Right lobe of liver (tissue), 6 donors: Measurements from ENCODE around the gene FAS. TPM values are rescaled to one million over a fixed set of nuclear protein-coding genes. Genes with fewer than 3 reads are reported as not detected.

ENCODE experiments used
- ATAC-seq, 4 donors: fragments of 200-7000 bp; cut with Tn5 transposase; one replicate each; pipeline ENCODE4 v1.9.1; 2020; ENCODE audit warnings: mild to moderate bottlenecking in 4 of 4, moderate library complexity in 4 of 4
- DNase-seq, 3 donors: peaks; one replicate each; pipeline ENCODE4 v3.0.0-alpha.2; 2020
- H3K27ac ChIP-seq, 3 donors: fragments of 200-600 bp; one replicate each; pipeline ENCODE4 v1.8.0; 2022
- H3K27me3 ChIP-seq, 2 donors: fragments of 200-600 bp; one replicate each; pipeline ENCODE4 v1.8.0; 2022
- H3K36me3 ChIP-seq, 4 donors: fragments of 200-600 bp; sonication (generic) in 1 of 4; one replicate each; pipeline versions ENCODE4 v1.5.1 to v1.8.0; 2017 to 2022; ENCODE audit warnings: control low read depth in 1 of 4
- H3K4me1 ChIP-seq, 4 donors: fragments of 200-600 bp; sonication (generic) in 1 of 4; one replicate each; pipeline versions ENCODE4 v1.5.1 to v1.8.0; 2017 to 2022; ENCODE audit warnings: control low read depth in 1 of 4
- H3K4me3 ChIP-seq, 3 donors: fragments of 200-600 bp; one replicate each; pipeline ENCODE4 v1.8.0; 2022
- H3K9me3 ChIP-seq, 4 donors: fragments of 200-600 bp; sonication (generic) in 1 of 4; one replicate each; pipeline versions ENCODE4 v1.5.1 to v1.8.0; 2017 to 2022; ENCODE audit warnings: control low read depth in 1 of 4
- CTCF ChIP-seq, 4 donors: fragments of 200-600 bp in 3 of 4; fragments of 450-650 bp in 1 of 4; IDR thresholded peaks; one replicate each; pipeline versions ENCODE4 v1.5.1 to v1.8.0; 2016 to 2022; ENCODE audit warnings: antibody characterized with exemption in 4 of 4, mild to moderate bottlenecking in 2 of 4
- POLR2A ChIP-seq: fragments of 450-650 bp; IDR thresholded peaks from one replicate; pipeline ENCODE4 v1.6.1; 2017; ENCODE audit warnings: antibody characterized with exemption, mild to moderate bottlenecking
- WGBS: methylation state at CpG from one replicate; pipeline ENCODE4 v1.1.6; 2018; ENCODE audit warnings: low coverage, low lambda C conversion rate; ENCODE audit not compliant: insufficient coverage; ENCODE audit errors: missing lambda C conversion rate; 5-methylcytosine and 5-hydroxymethylcytosine counted together
- intact Hi-C, 2 donors: fragments of 100-400 bp; cut with DNase I; formaldehyde crosslinking; loops; one replicate each; pipeline versions ENCODE4 v1.11.2 to v1.14.1; 2022
- total RNA-seq, 6 experiments: library from RNA; depleted of rRNA in 2 of 6; stranded (reverse); fragments of >200 nt in 2 of 6; fragmentation: NEBNext Ultra II Directional in 3 of 6; extraction: Animal tissue kit (Norgen Biotek cat#: 25700) in 3 of 6; gene quantifications; one replicate each; pipeline versions ENCODE4 v1.1.0 to v1.2.4, GENCODE V29; 2016 to 2023
- donor health status: DM: no; HTN: yes; CAD: no.
- donor health status: DM: no; HTN: no; CAD: no.
- donor health status: DM: no; HTN: no; CAD: no.
- donor health status: DM: no; HTN: yes; CAD: no.
- donor health status: DM: no; HTN: yes; CAD: no.

Gene FAS
- total RNA-seq, 6 experiments from 2014 or later: 9.0 to 22.3 (median 18.9) TPM

- Histone ChIP-seq H3K27me3 (no peaks in the 10 kb centered on the region), H3K9me3 (no peaks in the 10 kb centered on the region), H3K36me3 (no peaks in the 10 kb centered on the region), H3K27ac (peak within 1 kb of the TSS; percentile 33 to 83 (median 82)), H3K4me3 (peak within 1 kb of the TSS; percentile 19 to 20 (median 20)), H3K4me1 (peaks cover 0 to 19% (median 5%) of the 10 kb centered on the region in 4 donors)
- ATAC-seq (peak in 3 of 4 donors; percentile 19 to 33 (median 27)), DNase-seq (no peak)
- TF ChIP-seq POLR2A: peak; percentile 24
- no peak for TF ChIP-seq CTCF (IDR thresholded peaks at IDR 0.05)
- intact Hi-C loops: no loop called here
- WGBS: 92% methylated on average over 6 of the region's 8 CpGs
Measured at GRCh38 chr10:88952647-88953111, 37.9 kb upstream of the FAS start, which contains the start of gene ACTA2. TSS of gene ACTA2 (minus strand) at chr10:88952773. CDS start at chr10:88948930, 3,843 bp downstream.

- Histone ChIP-seq H3K36me3 (no peaks in the 10 kb centered on the region), H3K27ac (no peak overlapping the region), H3K4me1 (peaks cover 0 to 16% (median 2%) of the 10 kb centered on the region in 4 donors), H3K4me3 (no peak overlapping the region), H3K27me3 (no peaks in the 10 kb centered on the region), H3K9me3 (no peaks in the 10 kb centered on the region)
- no peak for TF ChIP-seq POLR2A
- no peak for TF ChIP-seq CTCF (IDR thresholded peaks at IDR 0.05)
- DNase-seq: no peak
- intact Hi-C loops: no loop called here
- WGBS: 96% methylated on average over 3 of the region's 5 CpGs
- no peak for ATAC-seq
Measured at GRCh38 chr10:88953662-88954061, 36.9 kb upstream of the FAS start.

GRCh38 chr10:88954458-88955083, 36.0 kb upstream of the FAS start:
- TF ChIP-seq POLR2A: no peak
- TF ChIP-seq CTCF (IDR thresholded peaks at IDR 0.05): no peak
- Histone ChIP-seq H3K4me1 (peaks cover 0 to 7% (median 0%) of the 10 kb centered on the region in 4 donors), H3K9me3 (no peaks in the 10 kb centered on the region), H3K36me3 (no peaks in the 10 kb centered on the region), H3K27ac (no peak overlapping the region), H3K27me3 (no peaks in the 10 kb centered on the region), H3K4me3 (no peak overlapping the region)
- DNase-seq (no peak), ATAC-seq (no peak)
- intact Hi-C loops: no loop called here
- 94% methylated on average over 4 of the region's 4 CpGs for WGBS

GRCh38 chr10:88957381-88957780, 33.2 kb upstream of the FAS start:
- intact Hi-C loops: no loop called here
- ATAC-seq: no peak

More at GRCh38 chr10:88957381-88957780, 33.2 kb upstream of the FAS start:
- no peak overlapping the region for H3K4me3 ChIP-seq
- TF ChIP-seq CTCF (IDR thresholded peaks at IDR 0.05): no peak
- TF ChIP-seq POLR2A: no peak
- DNase-seq: no peak
- 67% methylated on average over 1 of the region's 1 CpG for WGBS
- H3K27ac ChIP-seq: no peak overlapping the region
- no peaks in the 10 kb centered on the region for H3K27me3 ChIP-seq
- no peaks in the 10 kb centered on the region for H3K4me1 ChIP-seq
- H3K9me3 ChIP-seq: no peaks in the 10 kb centered on the region
- H3K36me3 ChIP-seq: no peaks in the 10 kb centered on the region
